Amygdala (tissue), 56 donors: Measurements from ENCODE around the gene DLL4.
"Not testable (repeated sequence)": the region's sequence is repeated elsewhere in the genome, so short reads cannot be mapped to it uniquely, and the experiment has no call there.

Source experiments
- DNase-seq, 56 donors: peaks; one replicate each; lab custom pipeline; 2025; lab: John Stamatoyannopoulos, UW

Gene DLL4

GRCh38 chr15:40956541-40956982 is 27.4 kb downstream of the DLL4 start:
- DNase-seq: no peak

GRCh38 chr15:40957041-40957555 is 28.0 kb downstream of the DLL4 start:
- DNase-seq: no peak

DNA sequence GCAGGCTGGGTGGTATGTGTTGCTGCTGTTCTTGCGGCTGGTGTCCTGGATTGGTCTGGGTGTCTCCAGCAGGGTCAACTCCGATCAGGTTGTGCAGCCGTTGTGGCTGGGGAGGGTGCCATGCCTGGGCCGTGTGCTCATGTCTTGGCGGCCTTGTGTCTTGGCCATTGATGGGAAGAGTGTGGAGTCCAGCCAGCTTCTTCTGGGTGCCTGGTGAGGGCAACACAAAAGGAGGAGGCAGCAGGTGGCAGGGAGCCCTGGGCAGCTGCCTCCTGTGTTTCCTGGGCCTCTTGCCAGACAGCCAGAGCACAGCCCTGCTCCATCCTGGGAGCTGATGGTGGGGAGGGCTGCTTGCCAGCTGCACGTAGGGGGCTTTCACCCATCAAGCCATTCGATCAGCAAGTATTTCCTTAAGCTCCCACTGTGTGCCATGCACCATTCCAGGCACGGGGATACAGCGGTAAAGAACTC is 28.5 kb downstream of the DLL4 start:
- peak in 33 of 56 donors; percentile 13 to 68 (median 37) for DNase-seq

DNA sequence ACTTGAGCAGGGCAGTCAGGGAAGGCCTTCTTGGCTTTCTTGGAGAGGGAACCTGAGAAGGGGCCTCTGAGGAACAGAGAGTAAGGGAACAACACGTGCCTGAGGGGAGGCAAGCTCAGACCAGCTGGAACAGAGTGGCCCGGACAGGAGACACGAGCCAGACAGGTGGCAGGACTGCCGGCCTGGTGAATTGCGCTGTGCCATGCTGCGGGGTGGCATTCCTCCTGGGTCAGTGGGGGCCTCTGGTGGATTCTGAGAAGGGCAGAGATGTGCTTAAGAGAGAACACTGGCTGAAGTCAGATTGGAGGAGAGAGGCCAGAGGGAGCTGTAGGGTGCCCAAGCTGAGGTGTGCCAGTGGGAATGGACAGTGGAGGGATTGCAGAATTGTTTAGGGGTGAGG is 29.0 kb downstream of the DLL4 start:
- DNase-seq: no peak

DNA sequence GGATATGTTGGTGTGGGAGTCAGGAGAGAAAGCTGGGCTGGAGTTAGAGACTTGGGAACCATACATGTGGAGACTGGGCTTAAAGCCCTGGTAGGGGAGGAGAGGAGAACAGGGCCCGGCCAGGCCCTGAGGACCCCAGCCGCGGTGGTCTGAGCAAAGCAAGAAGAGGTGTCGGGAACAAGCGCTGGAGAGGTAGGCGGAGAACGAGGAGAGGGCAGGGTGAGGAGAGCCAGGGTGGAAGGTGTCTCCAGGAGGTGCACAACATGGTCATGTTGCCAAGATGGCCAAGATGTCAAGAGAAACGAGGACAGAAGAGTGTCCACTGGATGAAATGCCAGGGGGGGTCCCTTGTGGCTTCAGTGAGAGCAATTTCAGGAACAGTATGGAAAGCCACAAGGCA is 29.6 kb downstream of the DLL4 start:
- no peak for DNase-seq

DNA sequence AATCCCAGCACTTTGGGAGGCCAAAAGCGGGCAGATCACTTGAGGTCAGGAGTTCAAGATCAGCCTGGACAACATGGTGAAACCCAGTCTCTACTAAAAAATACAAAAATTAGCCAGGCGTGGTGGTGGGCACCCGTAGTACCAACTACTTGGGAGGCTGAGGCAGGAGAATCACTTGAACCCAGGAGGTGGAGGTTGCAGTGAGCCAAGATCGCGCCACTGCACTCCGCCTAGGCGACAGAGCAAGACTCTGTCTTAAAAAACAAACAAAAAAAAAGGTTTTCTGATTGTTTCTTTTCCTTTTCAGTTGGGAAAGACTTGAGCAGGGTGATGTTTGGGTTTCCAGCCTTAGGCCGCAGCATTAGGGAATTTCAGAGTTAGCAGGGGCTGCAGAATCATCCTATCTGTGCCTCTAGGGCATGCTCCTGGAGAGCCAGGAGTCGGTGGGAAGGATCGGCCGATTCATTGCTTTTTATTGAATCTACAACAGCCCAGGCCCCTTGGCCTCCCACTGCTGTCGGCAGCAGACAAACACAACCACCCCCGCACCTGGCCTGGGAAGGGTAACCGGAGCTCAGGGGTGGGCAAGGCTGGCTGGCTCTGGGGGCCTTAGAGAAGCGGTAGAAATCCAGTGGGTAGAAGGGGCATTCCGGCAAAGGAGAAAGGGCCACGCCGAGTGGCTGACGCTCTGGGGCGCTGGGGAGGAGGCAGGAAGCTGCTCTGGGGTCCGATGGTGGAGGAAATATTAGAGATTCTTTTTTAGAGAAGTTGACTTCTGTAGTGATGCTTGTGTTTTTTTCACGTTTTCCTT is 30.4 kb downstream of the DLL4 start:
- no peak for DNase-seq

DNA sequence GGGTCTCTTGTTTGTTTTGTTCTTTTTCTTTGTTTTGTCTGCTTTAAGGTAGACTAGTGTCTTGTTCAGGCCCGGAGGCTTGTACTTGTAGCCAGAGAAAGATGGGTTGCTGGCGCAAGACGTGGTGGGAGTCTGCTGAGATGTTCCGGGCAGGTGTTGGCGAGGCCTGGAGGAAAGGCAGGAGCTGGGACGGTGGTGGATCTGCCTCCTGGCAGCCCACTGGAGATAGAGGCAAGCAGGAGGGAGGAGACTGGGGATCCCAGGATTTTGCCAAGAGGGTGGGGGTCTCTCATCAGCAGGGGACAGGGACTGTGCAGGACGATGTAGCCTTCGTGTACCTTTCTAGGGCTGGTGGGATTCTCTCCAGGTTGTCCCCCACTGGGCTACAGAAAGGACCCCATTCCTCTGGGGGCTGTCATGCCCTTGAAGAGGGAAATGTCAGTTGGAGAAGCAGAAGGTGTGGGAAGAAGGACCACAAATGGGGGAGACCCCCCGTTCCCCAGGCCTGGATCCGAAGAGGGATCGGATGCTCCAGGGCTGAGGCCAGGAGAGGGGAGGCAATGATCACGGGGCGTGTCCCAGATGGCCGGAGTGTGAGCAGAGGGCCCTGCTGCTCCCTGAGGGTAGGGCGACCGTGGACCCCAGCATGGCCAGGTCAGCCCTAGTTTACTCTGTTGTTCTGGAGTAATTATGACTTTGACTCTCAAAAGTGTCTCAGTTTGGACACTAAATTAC is 31.2 kb downstream of the DLL4 start:
- no peak for DNase-seq

DNA sequence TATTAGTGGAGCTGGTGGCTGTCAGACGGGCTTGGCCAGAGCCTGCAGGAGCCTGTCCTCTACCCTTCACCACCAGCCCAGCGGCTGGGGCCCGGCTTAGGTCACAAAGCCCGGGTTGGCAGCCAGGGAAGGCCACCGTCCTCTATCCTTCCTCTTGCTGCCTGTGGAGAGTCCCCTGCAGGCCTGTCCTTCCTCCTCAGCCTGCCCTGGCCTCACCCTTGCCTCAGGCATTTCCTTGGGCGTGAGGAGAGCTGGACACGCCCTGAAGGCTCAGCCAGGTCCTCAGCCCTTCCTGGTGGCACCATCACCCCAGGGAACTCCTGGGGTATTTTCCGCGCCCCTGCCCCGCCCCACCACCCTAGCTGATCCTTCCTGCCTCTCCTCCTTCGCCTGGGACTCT is 31.8 kb downstream of the DLL4 start:
- no peak for DNase-seq

DNA sequence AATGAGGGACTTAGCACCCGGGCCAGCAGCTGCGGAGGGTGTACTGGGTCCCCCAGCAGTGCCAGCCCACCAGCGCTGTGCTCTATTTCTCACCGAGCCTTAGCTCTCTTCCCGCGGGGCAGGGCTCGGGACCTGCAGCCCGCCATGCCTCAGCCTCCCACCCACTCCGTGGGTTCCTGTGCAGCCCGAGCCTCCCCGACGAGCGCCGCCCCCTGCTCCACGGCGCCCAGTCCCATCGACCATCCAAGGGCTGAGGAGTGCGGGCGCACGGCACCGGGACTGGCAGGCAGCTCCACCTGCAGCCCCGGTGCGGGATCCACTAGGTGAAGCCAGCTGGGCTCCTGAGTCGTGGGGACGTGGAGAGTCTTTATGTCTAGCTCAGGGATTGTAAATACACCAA is 32.6 kb downstream of the DLL4 start:
- not testable (repeated sequence) for DNase-seq

- DNase-seq: not testable (repeated sequence)
Measured at GRCh38 chr15:40962317-40962716, 33.2 kb downstream of the DLL4 start.

GRCh38 chr15:40963201-40963600 is 34.1 kb downstream of the DLL4 start:
- DNase-seq: no peak

DNA sequence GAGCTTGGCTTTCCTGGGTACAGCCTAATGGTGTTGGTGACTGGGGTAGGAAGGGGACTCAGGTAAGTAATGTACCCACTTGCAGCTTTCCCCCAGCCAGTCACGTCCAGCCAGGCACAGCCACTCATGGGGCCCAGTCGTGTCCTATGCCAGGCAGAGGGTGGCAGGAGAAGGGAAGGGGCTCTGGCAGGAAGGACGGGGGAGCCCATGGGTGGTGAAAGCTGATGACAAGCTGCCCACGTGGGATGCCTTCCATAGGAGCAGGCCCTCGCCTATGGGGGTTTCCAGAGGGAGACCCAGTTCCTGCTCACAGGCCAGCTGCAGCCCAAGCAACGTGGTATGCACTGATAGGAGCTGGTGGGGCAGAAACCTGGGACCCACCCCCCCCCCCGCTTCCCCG is 34.9 kb downstream of the DLL4 start:
- no peak for DNase-seq

DNA sequence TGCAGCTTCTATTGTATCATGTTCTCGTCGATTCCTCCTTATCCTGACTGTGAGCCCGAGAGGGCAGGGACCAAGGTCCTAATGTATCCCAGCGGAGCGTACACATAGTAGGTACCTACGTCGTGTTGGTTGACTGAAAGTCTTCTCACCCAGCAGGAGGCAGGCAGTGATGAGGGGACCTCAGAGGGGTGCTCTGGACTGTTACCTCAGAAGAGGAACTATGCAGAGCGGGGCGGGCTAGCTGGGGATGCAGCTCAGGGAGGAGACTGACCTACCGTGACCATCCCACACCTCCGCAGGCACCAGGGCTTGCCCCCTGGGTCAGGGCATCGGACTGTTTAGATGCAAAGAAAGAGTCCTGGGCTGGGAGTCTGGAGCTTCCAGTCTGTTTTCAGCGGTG is 35.5 kb downstream of the DLL4 start:
- no peak for DNase-seq

- DNase-seq: no peak
Measured at GRCh38 chr15:40968290-40969085, 39.3 kb downstream of the DLL4 start.

DNA sequence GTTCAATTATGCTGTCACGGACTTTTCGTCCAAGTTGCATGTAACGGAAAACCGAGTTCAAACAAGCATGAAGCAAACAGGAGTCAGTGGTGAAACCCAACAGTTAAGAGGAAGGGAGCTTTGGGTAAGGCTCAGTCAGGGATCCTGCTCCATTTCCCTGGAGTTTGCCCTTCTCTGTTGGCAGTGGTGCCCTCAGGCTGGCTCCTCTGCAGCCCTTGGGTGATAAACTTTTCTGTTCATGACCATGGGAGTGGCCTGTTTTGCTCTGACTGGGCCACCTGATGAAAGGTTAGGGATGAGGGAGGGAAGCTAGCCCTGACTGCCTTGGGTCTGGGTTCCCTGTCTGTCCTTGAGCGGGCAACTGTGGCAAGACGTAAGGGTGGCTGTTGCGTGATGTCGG is 40.2 kb downstream of the DLL4 start:
- no peak for DNase-seq

DNA sequence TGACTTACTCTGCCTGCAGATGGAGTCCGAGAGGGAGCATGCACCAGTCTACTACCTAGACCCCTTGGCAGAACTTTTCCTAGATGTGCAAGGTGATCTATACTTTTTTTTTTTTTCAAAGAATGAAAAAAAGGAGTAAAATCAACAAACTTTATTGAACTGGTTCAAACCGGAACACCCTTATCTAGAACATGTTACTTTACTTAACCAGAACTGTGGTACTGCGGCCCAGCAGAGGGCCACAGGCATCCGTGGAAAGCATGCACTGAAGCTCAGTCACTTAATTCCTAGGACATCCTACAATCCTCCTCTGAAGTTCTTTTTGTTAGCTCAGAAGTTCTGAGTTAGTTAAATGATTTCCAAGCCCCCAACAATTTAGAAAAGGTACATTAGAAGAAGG is 45.7 kb downstream of the DLL4 start:
- no peak for DNase-seq

GRCh38 chr15:40976819-40977218 is 47.7 kb downstream of the DLL4 start:
- peak in 4 of 56 donors; percentile 4 to 35 (median 8) for DNase-seq

GRCh38 chr15:40978141-40978540 is 49.0 kb downstream of the DLL4 start:
- DNase-seq: no peak

DNA sequence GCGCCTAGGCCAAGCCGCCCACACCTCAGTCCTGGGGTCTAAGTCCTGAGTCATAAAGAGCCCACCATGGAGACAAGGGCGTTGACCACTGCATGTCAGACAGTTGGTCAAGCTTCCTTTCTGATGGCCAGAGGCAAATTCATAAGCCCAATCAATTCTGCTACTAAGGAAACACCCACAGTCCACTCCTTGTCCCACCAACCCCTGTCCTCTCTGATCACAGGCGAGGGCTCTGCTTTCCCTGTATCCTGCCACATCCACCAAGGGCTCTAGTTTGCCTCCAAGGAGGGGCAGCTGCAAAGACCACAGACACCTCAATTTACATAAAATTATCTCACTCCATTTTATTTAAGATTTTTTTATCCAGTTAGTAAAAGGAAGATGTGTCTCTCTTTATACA is 49.4 kb downstream of the DLL4 start:
- DNase-seq: no peak

GRCh38 chr15:40981186-40981585 is 52.0 kb downstream of the DLL4 start:
- DNase-seq: no peak

DNA sequence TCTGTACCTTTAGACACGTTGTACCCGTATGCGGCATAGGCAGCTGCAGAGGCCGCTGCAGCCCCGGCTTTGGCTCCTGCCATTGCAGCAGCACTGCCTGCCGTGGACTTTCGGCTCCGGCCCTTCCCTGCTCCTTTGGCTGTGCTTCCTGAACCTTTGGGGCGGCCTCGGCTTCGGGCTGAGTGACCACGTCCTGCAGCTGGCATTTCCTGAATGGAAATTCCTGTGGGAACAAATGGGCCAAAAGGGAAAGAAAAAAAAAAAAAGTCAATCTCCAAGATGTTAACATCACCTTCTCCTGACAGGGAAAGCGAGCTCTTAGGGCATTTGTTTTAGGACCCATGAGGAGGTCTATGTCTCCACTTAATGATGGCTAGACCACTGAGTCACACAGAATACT is 53.7 kb downstream of the DLL4 start:
- DNase-seq: no peak
